ENCODE measurements around the gene GUCY1A2. TPM values are rescaled to one million over a fixed set of nuclear protein-coding genes. Genes with fewer than 3 reads are reported as not detected.
"Not testable (repeated sequence)": the region's sequence is repeated elsewhere in the genome, so short reads cannot be mapped to it uniquely, and the experiment has no call there.

The GUCY1A2 gene
- polyA plus RNA-seq, 1 donor (not counting 4 experiments of a cell fraction or from before 2014, with no cell fraction given): not detected

DNA sequence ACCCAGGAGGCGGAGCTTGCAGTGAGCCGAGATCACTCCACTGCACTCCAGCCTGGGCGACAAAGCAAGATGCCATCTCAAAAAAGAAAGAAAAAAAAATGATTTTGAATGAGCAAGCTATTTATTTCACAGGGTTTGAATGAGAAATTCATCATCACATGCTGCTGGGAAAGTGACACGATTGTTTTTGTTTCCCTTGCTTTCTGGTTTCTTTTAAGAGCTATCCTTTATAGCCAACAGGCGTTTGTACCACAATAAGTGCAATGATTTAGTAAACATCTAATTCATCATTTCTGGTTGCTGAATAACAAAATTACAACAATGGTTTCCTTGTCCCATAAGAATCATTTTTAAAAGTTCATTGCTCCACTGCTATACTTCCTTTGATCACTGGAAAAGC lies 129.9 kb downstream of the GUCY1A2 start:
- Histone ChIP-seq H3K9me1 (ENCODE audit: control insufficient read depth, extremely low read depth, insufficient read depth, low read length) (no peaks in the 10 kb centered on the region), H3K27me3 (ENCODE audit: control insufficient read depth, extremely low read depth, insufficient read depth, low read length) (no peaks in the 10 kb centered on the region), H3K4me3 (ENCODE audit: control insufficient read depth in 2 of 3, extremely low read depth in 1 of 3, insufficient read depth in 2 of 3, low read depth in 1 of 3, low read length in 3 of 3) (no peak overlapping the region), H3K9ac (ENCODE audit: control insufficient read depth, extremely low read depth, insufficient read depth, low read length) (no peak overlapping the region), H3K79me2 (ENCODE audit: control insufficient read depth, insufficient read depth, low read length) (no peaks in the 10 kb centered on the region), H3K4me2 (ENCODE audit: control insufficient read depth, extremely low read depth, insufficient read depth, low read depth, low read length) (no peak overlapping the region), H2AFZ (ENCODE audit: control insufficient read depth, low read length) (no peak overlapping the region), H3K36me3 (ENCODE audit: control insufficient read depth in 2 of 2, extremely low read depth in 1 of 2, insufficient read depth in 2 of 2, low read length in 2 of 2) (no peaks in the 10 kb centered on the region), H3K27ac (ENCODE audit: control insufficient read depth, insufficient read depth, low read length) (no peak overlapping the region), H4K20me1 (ENCODE audit: control insufficient read depth, extremely low read depth, insufficient read depth, low read length) (no peaks in the 10 kb centered on the region), H3K9me3 (ENCODE audit: control insufficient read depth, low read depth, low read length) (no peaks in the 10 kb centered on the region), H3K4me1 (ENCODE audit: control insufficient read depth, extremely low read depth, insufficient read depth, low read length) (no peaks in the 10 kb centered on the region)
- dilution Hi-C loops (cut with MboI; ENCODE audit: extremely low pct_ligation_motif_present, low sequenced_read_pairs): no loop called here
- DNase-seq (ENCODE audit: low read depth, low spot score) (no peak), FAIRE-seq (no peak)
- TF ChIP-seq, protein P1, sequence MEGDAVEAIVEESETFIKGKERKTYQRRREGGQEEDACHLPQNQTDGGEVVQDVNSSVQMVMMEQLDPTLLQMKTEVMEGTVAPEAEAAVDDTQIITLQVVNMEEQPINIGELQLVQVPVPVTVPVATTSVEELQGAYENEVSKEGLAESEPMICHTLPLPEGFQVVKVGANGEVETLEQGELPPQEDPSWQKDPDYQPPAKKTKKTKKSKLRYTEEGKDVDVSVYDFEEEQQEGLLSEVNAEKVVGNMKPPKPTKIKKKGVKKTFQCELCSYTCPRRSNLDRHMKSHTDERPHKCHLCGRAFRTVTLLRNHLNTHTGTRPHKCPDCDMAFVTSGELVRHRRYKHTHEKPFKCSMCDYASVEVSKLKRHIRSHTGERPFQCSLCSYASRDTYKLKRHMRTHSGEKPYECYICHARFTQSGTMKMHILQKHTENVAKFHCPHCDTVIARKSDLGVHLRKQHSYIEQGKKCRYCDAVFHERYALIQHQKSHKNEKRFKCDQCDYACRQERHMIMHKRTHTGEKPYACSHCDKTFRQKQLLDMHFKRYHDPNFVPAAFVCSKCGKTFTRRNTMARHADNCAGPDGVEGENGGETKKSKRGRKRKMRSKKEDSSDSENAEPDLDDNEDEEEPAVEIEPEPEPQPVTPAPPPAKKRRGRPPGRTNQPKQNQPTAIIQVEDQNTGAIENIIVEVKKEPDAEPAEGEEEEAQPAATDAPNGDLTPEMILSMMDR (optimal IDR thresholded peaks at IDR 0.05 in 1 of 3, IDR thresholded peaks at IDR 0.05 in 1 of 3, conservative IDR thresholded peaks at IDR 0.05 in 1 of 3; ENCODE audit: extremely low read depth in 1 of 3, insufficient read depth in 2 of 3, low read length in 3 of 3): no peak
- TF ChIP-seq EZH2 (IDR thresholded peaks at IDR 0.05; ENCODE audit: low read length): no peak

DNA sequence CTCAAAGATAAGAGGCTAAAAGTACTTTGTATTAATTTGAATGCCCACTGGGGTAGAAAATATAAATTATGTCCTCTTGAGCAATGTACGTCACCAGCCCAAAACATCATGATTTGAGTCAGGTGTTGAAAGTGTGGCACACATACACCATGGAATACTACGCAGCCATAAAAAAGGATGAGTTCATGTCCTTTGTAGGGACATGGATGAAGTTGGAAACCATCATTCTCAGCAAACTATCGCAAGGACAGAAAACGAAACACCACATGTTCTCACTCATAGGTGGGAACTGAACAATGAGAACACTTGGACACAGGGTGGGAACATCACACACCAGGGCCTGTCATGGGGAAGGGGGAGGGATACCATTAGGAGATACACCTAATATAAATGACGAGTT lies 134.6 kb downstream of the GUCY1A2 start:
- H3K79me2 ChIP-seq (ENCODE audit: control insufficient read depth, insufficient read depth, low read length); FAIRE-seq; H3K27ac ChIP-seq (ENCODE audit: control insufficient read depth, insufficient read depth, low read length); H3K4me1 ChIP-seq (ENCODE audit: control insufficient read depth, extremely low read depth, insufficient read depth, low read length); H3K4me2 ChIP-seq (ENCODE audit: control insufficient read depth, extremely low read depth, insufficient read depth, low read depth, low read length); H2AFZ ChIP-seq (ENCODE audit: control insufficient read depth, low read length); H3K27me3 ChIP-seq (ENCODE audit: control insufficient read depth, extremely low read depth, insufficient read depth, low read length); H3K9ac ChIP-seq (ENCODE audit: control insufficient read depth, extremely low read depth, insufficient read depth, low read length); DNase-seq (ENCODE audit: low read depth, low spot score); H3K4me3 ChIP-seq (ENCODE audit: control insufficient read depth in 2 of 3, extremely low read depth in 1 of 3, insufficient read depth in 2 of 3, low read depth in 1 of 3, low read length in 3 of 3); H3K9me1 ChIP-seq (ENCODE audit: control insufficient read depth, extremely low read depth, insufficient read depth, low read length); dilution Hi-C loops (cut with MboI; ENCODE audit: extremely low pct_ligation_motif_present, low sequenced_read_pairs); H4K20me1 ChIP-seq (ENCODE audit: control insufficient read depth, extremely low read depth, insufficient read depth, low read length); H3K9me3 ChIP-seq (ENCODE audit: control insufficient read depth, low read depth, low read length); H3K36me3 ChIP-seq (ENCODE audit: control insufficient read depth in 2 of 2, extremely low read depth in 1 of 2, insufficient read depth in 2 of 2, low read length in 2 of 2): not testable (repeated sequence)

DNA sequence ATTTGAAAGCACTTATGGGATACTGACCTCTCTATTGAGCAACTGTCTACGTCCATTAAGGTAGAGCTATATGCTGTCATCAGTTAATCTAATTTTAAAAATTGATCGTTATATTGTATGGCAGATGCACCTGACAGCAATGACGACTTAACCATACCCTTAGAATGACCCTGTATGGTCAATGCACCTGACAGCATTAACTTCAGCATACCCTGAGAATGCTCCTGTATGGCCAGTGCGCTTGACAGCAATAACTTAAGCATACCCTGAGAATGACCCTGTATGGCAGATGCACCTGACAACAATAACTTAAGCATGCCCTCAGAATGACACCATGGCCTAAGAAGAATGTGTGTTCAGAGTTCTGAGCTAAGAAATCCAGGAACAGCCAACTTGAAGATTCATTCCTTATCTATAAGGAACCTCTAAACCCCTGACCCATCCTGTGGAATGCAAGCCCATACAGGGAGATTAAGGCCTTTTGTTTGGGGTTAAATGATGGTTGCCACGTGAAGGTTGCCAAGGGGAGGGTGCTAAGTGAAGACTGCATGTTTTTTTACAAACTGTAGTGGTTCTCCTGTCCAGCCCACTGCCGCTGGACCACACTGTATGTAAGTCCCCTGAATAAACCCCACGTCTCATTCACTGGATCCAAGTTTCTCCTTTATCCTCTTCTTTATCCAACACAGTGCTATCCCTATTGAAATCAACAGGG lies 138.3 kb downstream of the GUCY1A2 start:
- H3K4me1 ChIP-seq (ENCODE audit: control insufficient read depth, extremely low read depth, insufficient read depth, low read length): no peaks in the 10 kb centered on the region
- dilution Hi-C loops (cut with MboI; ENCODE audit: extremely low pct_ligation_motif_present, low sequenced_read_pairs): no loop called here
- no peak overlapping the region for H3K9ac ChIP-seq (ENCODE audit: control insufficient read depth, extremely low read depth, insufficient read depth, low read length)
- H3K36me3 ChIP-seq (ENCODE audit: control insufficient read depth in 2 of 2, extremely low read depth in 1 of 2, insufficient read depth in 2 of 2, low read length in 2 of 2): no peaks in the 10 kb centered on the region
- no peaks in the 10 kb centered on the region for H3K79me2 ChIP-seq (ENCODE audit: control insufficient read depth, insufficient read depth, low read length)
- no peak overlapping the region for H2AFZ ChIP-seq (ENCODE audit: control insufficient read depth, low read length)
- no peaks in the 10 kb centered on the region for H3K9me3 ChIP-seq (ENCODE audit: control insufficient read depth, low read depth, low read length)
- H3K4me3 ChIP-seq (ENCODE audit: control insufficient read depth in 2 of 3, extremely low read depth in 1 of 3, insufficient read depth in 2 of 3, low read depth in 1 of 3, low read length in 3 of 3): no peak overlapping the region
- FAIRE-seq: no peak
- no peaks in the 10 kb centered on the region for H3K27me3 ChIP-seq (ENCODE audit: control insufficient read depth, extremely low read depth, insufficient read depth, low read length)
- no peak for TF ChIP-seq EZH2 (IDR thresholded peaks at IDR 0.05; ENCODE audit: low read length)
- TF ChIP-seq, protein P1 (optimal IDR thresholded peaks at IDR 0.05 in 1 of 3, IDR thresholded peaks at IDR 0.05 in 1 of 3, conservative IDR thresholded peaks at IDR 0.05 in 1 of 3; ENCODE audit: extremely low read depth in 1 of 3, insufficient read depth in 2 of 3, low read length in 3 of 3): no peak
- no peak overlapping the region for H3K27ac ChIP-seq (ENCODE audit: control insufficient read depth, insufficient read depth, low read length)
- DNase-seq (ENCODE audit: low read depth, low spot score): no peak
- H3K4me2 ChIP-seq (ENCODE audit: control insufficient read depth, extremely low read depth, insufficient read depth, low read depth, low read length): no peak overlapping the region
- H3K9me1 ChIP-seq (ENCODE audit: control insufficient read depth, extremely low read depth, insufficient read depth, low read length): no peaks in the 10 kb centered on the region
- no peaks in the 10 kb centered on the region for H4K20me1 ChIP-seq (ENCODE audit: control insufficient read depth, extremely low read depth, insufficient read depth, low read length)

Data from keratinocyte (primary cell).